K562 (cell line): ENCODE measurements around the gene POLR1B. TPM values are rescaled to one million over a fixed set of nuclear protein-coding genes. Genes with fewer than 3 reads are reported as not detected.
A peak's percentile ranks its signal among the peaks of the same experiment; 100 is the strongest.

Source experiments
- ATAC-seq: fragments of 200-7000 bp; cut with Tn5 transposase; 3 replicates; pipeline ENCODE4 v1.9.1; 2020; ENCODE audit warnings: moderate library complexity
- BruUV-seq: library from RNA; stranded (reverse); fragments of 400-500 nt; replicated peaks from 2 replicates; lab custom pipeline; 2021; lab: Mats Ljungman, UMichigan
- CTCF ChIA-PET: fragments of 300-600 bp; formaldehyde crosslinking; extraction: SDS; loops from one replicate; lab custom pipeline; 2021; ENCODE audit warnings: low intra/inter-chr PET ratio; lab: Yijun Ruan, JAX
- POLR2A ChIA-PET: fragments of 300-600, 350-650 bp; sonication (Branson Sonifier 250); formaldehyde crosslinking; extraction: SDS; loops from one replicate; lab custom pipeline; 2021; ENCODE audit warnings: antibody characterized with exemption, inconsistent platforms; lab: Yijun Ruan, JAX
- DNase-seq, 4 experiments: peaks; one replicate each; pipeline versions ENCODE4 v3.0.0 to v3.0.0-alpha.2; 2011 to 2018; ENCODE audit warnings: low spot score in 3 of 4, mixed read lengths in 3 of 4; ENCODE audit errors: extremely low read depth in 1 of 4
- FAIRE-seq: peaks from 2 replicates; lab custom pipeline; 2011; peaks lifted over from hg19 to GRCh38; lab: Jason Lieb, UNC
- H2AFZ ChIP-seq: 2 replicates; pipeline ENCODE4 v1.6.0; 2011; ENCODE audit warnings: low read depth, low read length, control low read depth, inconsistent platforms
- H3K27ac ChIP-seq: fragments of 200-600 bp; 3 replicates; pipeline ENCODE4 v1.8.0; 2011; ENCODE audit warnings: low read depth, mild to moderate bottlenecking, control low read depth, inconsistent platforms, low read length, moderate library complexity, mixed read lengths; ENCODE audit errors: extremely low read depth
- H3K27me3 ChIP-seq, 2 experiments: fragments of 300-600 bp in 1 of 2; 2 replicates in 1 of 2; 3 replicates in 1 of 2; pipeline versions ENCODE4 v1.6.0 to v1.8.0; 2011; ENCODE audit warnings: inconsistent platforms in 2 of 2, low read length in 2 of 2, mild to moderate bottlenecking in 1 of 2, mixed read lengths in 1 of 2, moderate library complexity in 1 of 2; ENCODE audit not compliant: control insufficient read depth in 2 of 2, insufficient read depth in 2 of 2
- H3K36me3 ChIP-seq: fragments of 300-600 bp; 3 replicates; pipeline ENCODE4 v1.8.0; 2011; ENCODE audit warnings: mild to moderate bottlenecking, low read length, inconsistent platforms; ENCODE audit not compliant: control insufficient read depth, insufficient read depth
- H3K4me1 ChIP-seq, 2 experiments: fragments of 200-600 bp in 1 of 2; replicated peaks in 1 of 2; 2 replicates in 1 of 2; 3 replicates in 1 of 2; pipeline versions ENCODE4 v1.5.1 to v1.8.0; 2011; ENCODE audit warnings: inconsistent platforms in 2 of 2, low read length in 2 of 2, mild to moderate bottlenecking in 1 of 2, mixed read lengths in 1 of 2, moderate library complexity in 1 of 2; ENCODE audit not compliant: control insufficient read depth in 2 of 2, insufficient read depth in 2 of 2
- H3K4me2 ChIP-seq: 2 replicates; pipeline ENCODE4 v1.6.1; 2011; ENCODE audit warnings: low read length, control low read depth, inconsistent platforms, mixed read lengths; ENCODE audit not compliant: insufficient read depth
- H3K4me3 ChIP-seq: fragments of 200-600 bp; sonication (generic), shearing (Covaris generic); 2 replicates; pipeline ENCODE4 v1.5.1; 2016; ENCODE audit warnings: control low read depth, inconsistent platforms
- H3K79me2 ChIP-seq: fragments of 200-600 bp; 3 replicates; pipeline ENCODE4 v1.8.0; 2011; ENCODE audit warnings: low read length, inconsistent platforms; ENCODE audit not compliant: control insufficient read depth, insufficient read depth
- H3K9ac ChIP-seq, 2 experiments: 2 replicates each; pipeline versions ENCODE4 v1.6.0 to v1.6.1; 2011; ENCODE audit warnings: low read depth in 2 of 2, low read length in 2 of 2, control low read depth in 1 of 2, inconsistent platforms in 1 of 2, mild to moderate bottlenecking in 1 of 2, mixed read lengths in 1 of 2; ENCODE audit not compliant: insufficient read depth in 1 of 2
- H3K9me1 ChIP-seq: one replicate; pipeline ENCODE4 v1.6.0; 2011; ENCODE audit warnings: inconsistent platforms, mild to moderate bottlenecking, low read length, moderate library complexity; ENCODE audit not compliant: control insufficient read depth, insufficient read depth
- H3K9me3 ChIP-seq: replicated peaks from 2 replicates; pipeline ENCODE4 v1.5.1; 2011; ENCODE audit warnings: low read depth, low read length, inconsistent platforms; ENCODE audit not compliant: control insufficient read depth, insufficient read depth
- H4K20me1 ChIP-seq: replicated peaks from 2 replicates; pipeline ENCODE4 v1.6.1; 2011; ENCODE audit warnings: low read length, inconsistent platforms, mixed read lengths; ENCODE audit not compliant: control insufficient read depth, insufficient read depth
- ARID3A ChIP-seq: IDR thresholded peaks from 2 replicates; pipeline ENCODE4 v1.6.1; 2012; ENCODE audit warnings: low read depth, low read length, improper control_type of control experiment, borderline replicate concordance
- ATF7 ChIP-seq: fragments of 450-650 bp; IDR thresholded peaks from 2 replicates; pipeline ENCODE4 v1.7.1; 2014; ENCODE audit warnings: mild to moderate bottlenecking, moderate library complexity
- NBN ChIP-seq: fragments of 450-650 bp; IDR thresholded peaks from 2 replicates; pipeline ENCODE4 v1.6.1; 2016; ENCODE audit warnings: low read depth, mild to moderate bottlenecking
- NFATC3 ChIP-seq: fragments of 450-650 bp; IDR thresholded peaks from 2 replicates; pipeline ENCODE4 v1.6.1; 2017; ENCODE audit warnings: mild to moderate bottlenecking
- REST ChIP-seq, 2 experiments: fragments of 450-650 bp; formaldehyde crosslinking in 1 of 2; IDR thresholded peaks; 2 replicates each; pipeline versions ENCODE4 v1.4.0 to v1.6.1; 2014 to 2020; ENCODE audit warnings: mild to moderate bottlenecking in 2 of 2, borderline replicate concordance in 1 of 2, low read depth in 1 of 2
- SUPT5H ChIP-seq: fragments of 450-650 bp; IDR thresholded peaks from 2 replicates; pipeline ENCODE4 v1.6.1; 2016
- TBL1XR1 ChIP-seq, 2 experiments: IDR thresholded peaks; 2 replicates each; pipeline ENCODE4 v1.6.1; 2012; ENCODE audit warnings: improper control_type of control experiment in 2 of 2, low read length in 2 of 2, mild to moderate bottlenecking in 1 of 2
- USF2 ChIP-seq: sonication (generic); formaldehyde crosslinking; IDR thresholded peaks from 2 replicates; pipeline ENCODE4 v1.5.0; 2020; ENCODE audit warnings: missing genetic modification reagents
- WGBS: fragments of 100-300 bp; shearing (Covaris generic); methylation state at CpG from one replicate; pipeline ENCODE4 v1.1.6; 2016; ENCODE audit warnings: low coverage, mixed read lengths; ENCODE audit not compliant: insufficient coverage; ENCODE audit errors: missing lambda C conversion rate; 5-methylcytosine and 5-hydroxymethylcytosine counted together
- in situ Hi-C: fragments of 300-500 bp; cut with MboI; formaldehyde crosslinking; loops from 4 replicates; pipeline ENCODE4 v1.15.0; 2018; ENCODE audit warnings: inconsistent platforms, mixed read lengths
- intact Hi-C: fragments of 100-400 bp; cut with micrococcal nuclease; formaldehyde crosslinking; loops from 2 replicates; pipeline ENCODE4 v1.14.2; 2022
- polyA plus RNA-seq, 8 experiments: library from polyadenylated mRNA; depleted of rRNA in 4 of 8; stranded (reverse) in 5 of 8; unstranded in 3 of 8; fragments of >200 nt; fragmentation: Nextera tagmentation in 2 of 8; fragmentation: Illumina TruSeq in 1 of 8; extraction: Ambion mirVana in 2 of 8; extraction: Trizol in 1 of 8; gene quantifications; 2 replicates each; pipeline versions ENCODE4 v1.2.1 to v1.2.3, GENCODE V29; 2011 to 2014; ENCODE audit warnings: inconsistent platforms in 1 of 8, missing spikeins in 1 of 8
- total RNA-seq, 7 experiments: library from RNA; depleted of rRNA in 6 of 7; stranded (reverse); fragments of >200 nt in 6 of 7; fragmentation: Illumina TruSeq in 2 of 7; extraction: Trizol in 2 of 7; gene quantifications; 2 replicates each; pipeline versions ENCODE4 v1.2.1 to v1.2.3, GENCODE V29; 2011 to 2021; ENCODE audit warnings: low replicate concordance in 1 of 7

Gene POLR1B
- total and polyA plus RNA-seq, 9 of the 15 experiments (the other 6 are each of a cell fraction or from before 2014, with no cell fraction given) = 19.8 to 55.1 (median 40.2) TPM

DNA sequence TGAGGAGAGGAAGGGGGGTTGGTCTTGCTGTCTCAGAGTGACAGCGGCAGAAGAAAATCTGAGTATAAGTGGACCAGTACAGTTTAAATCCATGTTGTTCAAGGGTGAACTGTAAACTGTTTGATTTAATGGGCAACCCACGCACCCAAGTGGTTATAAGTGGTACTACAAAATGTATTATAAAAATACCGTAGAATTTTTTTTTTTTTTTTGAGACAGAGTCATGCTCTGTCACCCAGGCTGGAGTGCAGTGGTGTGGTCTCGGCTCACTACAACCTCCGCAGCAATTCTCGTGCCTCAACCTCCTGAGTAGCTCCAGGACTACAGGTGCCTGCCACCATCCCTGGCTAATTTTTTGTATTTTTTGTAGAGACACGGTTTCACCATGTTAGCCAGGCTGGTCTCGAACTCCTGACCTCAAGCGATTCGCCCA is 40.1 kb downstream of the POLR1B start:
- Histone ChIP-seq H3K79me2 (peaks cover 24% of the 10 kb centered on the region), H4K20me1 (no peaks in the 10 kb centered on the region), H3K27me3 (no peaks in the 10 kb centered on the region), H3K4me1 (peaks cover 16 to 19% of the 10 kb centered on the region in 2 experiments; a peak in 4 of 5 replicates), H3K9me3 (no peaks in the 10 kb centered on the region), H3K4me2 (no peak overlapping the region), H2AFZ (peak overlapping the region; percentile 40), H3K9ac (peak overlapping the region in 1 of 2 experiments; percentile 46; a peak in 1 of 4 replicates), H3K36me3 (peaks cover 13% of the 10 kb centered on the region; the same call in 1 of the 3 replicates), H3K4me3 (no peak overlapping the region), H3K9me1 (no peaks in the 10 kb centered on the region), H3K27ac (peak overlapping the region; percentile 56; the same call in 2 of the 3 replicates)
- in situ Hi-C loops = loop anchor here (10.0 kb wide), 2 partner anchors 458 to 678 kb away; no protein-coding TSS in a partner anchor
- 32% methylated on average over 10 of the region's 10 CpGs for WGBS
- BruUV-seq = no TSS peak
- ChIA-PET CTCF (interaction anchor here (0.6 to 3.1 kb wide), 6 partner anchors 40 to 533 kb away, joined by 3 to 24 read pairs (median 8); partner anchors contain the start of genes POLR1B and TTL), POLR2A (interaction anchor here (0.9 to 1.6 kb wide), 2 partner anchors 94 to 103 kb away, joined by 4 read pairs; no protein-coding TSS in a partner anchor)
- FAIRE-seq (peak; percentile 67), ATAC-seq (peak; percentile 30), DNase-seq (peak; percentile 19 to 72 (median 32))
- intact Hi-C loops = loop anchor here (1.0 to 5.0 kb wide), 5 partner anchors 40 to 695 kb away; partner anchors contain the start of genes POLR1B and ZC3H6
- no peak for TF ChIP-seq TBL1XR1 (IDR thresholded peaks at IDR 0.05; ENCODE audit: low read length in 2 of 2)
- peak; percentile 43; the same call in 1 of the 2 replicates for TF ChIP-seq REST (IDR thresholded peaks at IDR 0.05; ENCODE audit: borderline replicate concordance)
- no peak for TF ChIP-seq REST (CRISPR knock-in tag; IDR thresholded peaks at IDR 0.05; ENCODE audit: low read depth)
- TF ChIP-seq ATF7 = 0 out of 2 replicates have a peak, but pooled peaks have one; percentile 17
- no peak for TF ChIP-seq NBN
- 0 out of 2 replicates have a peak, but pooled peaks have one; percentile 30 for TF ChIP-seq NFATC3
- peak; percentile 83 for TF ChIP-seq ARID3A
- no peak for TF ChIP-seq USF2 (CRISPR knock-in tag)
- TF ChIP-seq SUPT5H = 0 out of 2 replicates have a peak, but pooled peaks have one; percentile 21
